Breast epithelium (tissue), 4 donors: ENCODE results near the gene PHC2. TPM values are rescaled to one million over a fixed set of nuclear protein-coding genes. Genes with fewer than 3 reads are reported as not detected.

Experiments used
- DNase-seq, 2 donors: peaks; one replicate each; pipeline ENCODE4 v3.0.0-alpha.2; 2019; ENCODE audit warnings: low spot score in 2 of 2
- H3K27ac ChIP-seq, 2 donors: fragments of 200-600 bp; sonication (generic) in 1 of 2; one replicate each; pipeline ENCODE4 v1.5.1; 2016 to 2019; ENCODE audit warnings: mild to moderate bottlenecking in 1 of 2
- H3K27me3 ChIP-seq, 2 donors: fragments of 200-600 bp; sonication (generic) in 1 of 2; one replicate each; pipeline versions ENCODE4 v1.5.1 to v1.6.0; 2017 to 2019; ENCODE audit warnings: control low read depth in 1 of 2, mild to moderate bottlenecking in 1 of 2
- H3K36me3 ChIP-seq: fragments of 200-600 bp; one replicate; pipeline ENCODE4 v1.5.1; 2019
- H3K4me1 ChIP-seq, 2 donors: fragments of 200-600 bp; sonication (generic); one replicate each; pipeline ENCODE4 v1.5.1; 2016 to 2019; ENCODE audit warnings: control low read depth in 1 of 2
- H3K4me3 ChIP-seq, 3 donors: fragments of 200-600 bp; sonication (generic); 1 replicate in 2 of 3; 2 replicates in 1 of 3; pipeline ENCODE4 v1.5.1; 2016 to 2019; ENCODE audit warnings: mild to moderate bottlenecking in 3 of 3, moderate library complexity in 2 of 3
- H3K9me3 ChIP-seq, 2 donors: fragments of 200-600 bp; sonication (generic) in 1 of 2; one replicate each; pipeline ENCODE4 v1.5.1; 2016 to 2019; ENCODE audit warnings: control low read depth in 1 of 2
- CTCF ChIP-seq, 3 donors: fragments of 450-650 bp; IDR thresholded peaks; one replicate each; pipeline ENCODE4 v1.5.1; 2016 to 2017; ENCODE audit warnings: antibody characterized with exemption in 3 of 3, mild to moderate bottlenecking in 3 of 3, moderate library complexity in 3 of 3
- POLR2A ChIP-seq: fragments of 450-650 bp; IDR thresholded peaks from one replicate; pipeline ENCODE4 v1.6.1; 2016; ENCODE audit warnings: antibody characterized with exemption, mild to moderate bottlenecking, moderate library complexity
- POLR2AphosphoS5 ChIP-seq, 3 donors: sonication (generic); formaldehyde crosslinking; IDR thresholded peaks; one replicate each; pipeline ENCODE4 v1.6.1; 2017; ENCODE audit warnings: antibody characterized with exemption in 3 of 3
- intact Hi-C: fragments of 100-400 bp; cut with DNase I; formaldehyde crosslinking; loops from one replicate; pipeline ENCODE4 v1.15.1; 2023; ENCODE audit warnings: low total_unique reads
- total RNA-seq, 3 donors: library from RNA; depleted of rRNA; stranded (reverse); fragments of >200 nt; gene quantifications; one replicate each; pipeline ENCODE4 v1.1.0, GENCODE V29; 2016

PHC2 gene
- total RNA-seq, 3 donors from 2014 or later = 103 to 214 (median 134) TPM

DNA sequence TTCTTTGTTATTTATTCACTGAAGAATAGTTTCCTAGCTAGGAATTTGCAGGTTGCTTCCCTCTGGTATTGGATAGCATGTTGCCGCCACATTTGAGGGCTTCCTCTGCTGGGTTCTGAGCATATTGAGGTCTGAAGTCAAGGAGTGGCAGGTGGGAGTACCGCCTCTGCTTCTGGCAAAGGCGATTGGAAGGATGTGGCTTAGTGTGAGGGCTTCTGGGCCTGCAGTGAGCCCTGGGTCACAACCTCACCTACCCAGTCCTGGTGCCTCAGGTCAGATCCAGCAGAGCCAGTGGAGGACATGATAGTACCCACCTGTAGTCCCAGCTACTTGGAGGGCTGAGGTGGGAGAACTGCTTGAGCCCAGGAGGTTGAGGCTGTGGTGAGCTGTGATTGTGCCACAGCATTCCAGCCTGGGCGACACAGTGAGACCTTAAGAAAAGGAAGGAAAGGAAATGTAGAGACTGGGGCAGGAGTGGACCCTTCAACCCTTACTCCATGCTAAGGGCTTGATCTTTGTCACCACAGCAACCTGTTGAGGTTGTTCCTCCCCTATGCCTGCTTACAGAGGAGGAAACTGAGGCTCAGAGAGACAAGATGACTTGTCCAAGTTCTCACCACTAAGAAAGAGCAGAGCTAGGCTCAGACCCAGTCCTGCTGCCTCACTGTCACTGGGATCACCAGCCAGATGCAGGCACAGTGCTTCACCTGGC, 132.8 kb downstream of the PHC2 start:
- no peaks in the 10 kb centered on the region for H3K9me3 ChIP-seq
- no peak overlapping the region for H3K4me3 ChIP-seq
- no peaks in the 10 kb centered on the region for H3K36me3 ChIP-seq
- peak overlapping the region in 1 of 2 donors; percentile 22 for H3K27ac ChIP-seq
- intact Hi-C loops = loop anchor here (5.0 kb wide), 1 partner anchor 69 kb away; no protein-coding TSS in a partner anchor
- peaks cover 0 to 10% of the 10 kb centered on the region in 2 donors for H3K4me1 ChIP-seq
- DNase-seq = no peak
- TF ChIP-seq POLR2AphosphoS5 (IDR thresholded peaks at IDR 0.05) = no peak
- TF ChIP-seq POLR2A = no peak
- TF ChIP-seq CTCF (IDR thresholded peaks at IDR 0.05) = no peak
- no peaks in the 10 kb centered on the region for H3K27me3 ChIP-seq

DNA sequence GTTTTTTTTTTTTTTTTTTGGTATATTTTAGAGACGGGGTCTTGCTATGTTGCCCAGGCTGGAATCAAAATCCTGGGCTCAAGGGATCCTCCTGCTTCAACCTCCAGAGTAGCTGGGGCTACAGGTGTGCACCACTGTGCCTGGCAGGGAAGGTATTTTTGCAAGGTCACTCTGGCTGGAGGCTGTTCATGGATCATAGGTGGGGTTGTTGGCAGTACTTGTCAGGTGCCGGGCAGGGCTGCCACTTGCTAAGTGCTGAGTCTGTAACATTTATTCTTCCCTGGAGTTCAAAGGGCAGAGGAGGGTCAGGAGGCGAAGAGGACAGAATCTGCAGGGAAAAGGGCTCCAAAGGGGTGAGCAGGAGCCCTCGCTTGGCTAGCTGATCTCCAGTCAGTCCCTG, 134.1 kb downstream of the PHC2 start:
- TF ChIP-seq POLR2A (no peak), CTCF (IDR thresholded peaks at IDR 0.05) (no peak), POLR2AphosphoS5 (IDR thresholded peaks at IDR 0.05) (no peak)
- intact Hi-C loops = loop anchor here (5.0 kb wide), 1 partner anchor 70 kb away; no protein-coding TSS in a partner anchor
- no peaks in the 10 kb centered on the region for H3K9me3 ChIP-seq
- H3K4me3 ChIP-seq = no peak overlapping the region
- no peak overlapping the region for H3K27ac ChIP-seq
- peaks cover 0 to 10% of the 10 kb centered on the region in 2 donors for H3K4me1 ChIP-seq
- no peak for DNase-seq
- no peaks in the 10 kb centered on the region for H3K27me3 ChIP-seq
- H3K36me3 ChIP-seq = no peaks in the 10 kb centered on the region

GRCh38 chr1:33296082-33296458, 134.8 kb downstream of the PHC2 start:
- H3K4me1 ChIP-seq = peaks cover 0 to 4% of the 10 kb centered on the region in 2 donors
- TF ChIP-seq POLR2AphosphoS5 (IDR thresholded peaks at IDR 0.05) (no peak), CTCF (IDR thresholded peaks at IDR 0.05) (no peak), POLR2A (no peak)
- no peaks in the 10 kb centered on the region for H3K9me3 ChIP-seq
- no peak overlapping the region for H3K4me3 ChIP-seq
- peak overlapping the region; percentile 62 to 67 for H3K27ac ChIP-seq
- H3K36me3 ChIP-seq = no peaks in the 10 kb centered on the region
- DNase-seq = no peak
- no peaks in the 10 kb centered on the region for H3K27me3 ChIP-seq
- intact Hi-C loops = loop anchor here (5.0 kb wide), 1 partner anchor 71 kb away; no protein-coding TSS in a partner anchor

DNA sequence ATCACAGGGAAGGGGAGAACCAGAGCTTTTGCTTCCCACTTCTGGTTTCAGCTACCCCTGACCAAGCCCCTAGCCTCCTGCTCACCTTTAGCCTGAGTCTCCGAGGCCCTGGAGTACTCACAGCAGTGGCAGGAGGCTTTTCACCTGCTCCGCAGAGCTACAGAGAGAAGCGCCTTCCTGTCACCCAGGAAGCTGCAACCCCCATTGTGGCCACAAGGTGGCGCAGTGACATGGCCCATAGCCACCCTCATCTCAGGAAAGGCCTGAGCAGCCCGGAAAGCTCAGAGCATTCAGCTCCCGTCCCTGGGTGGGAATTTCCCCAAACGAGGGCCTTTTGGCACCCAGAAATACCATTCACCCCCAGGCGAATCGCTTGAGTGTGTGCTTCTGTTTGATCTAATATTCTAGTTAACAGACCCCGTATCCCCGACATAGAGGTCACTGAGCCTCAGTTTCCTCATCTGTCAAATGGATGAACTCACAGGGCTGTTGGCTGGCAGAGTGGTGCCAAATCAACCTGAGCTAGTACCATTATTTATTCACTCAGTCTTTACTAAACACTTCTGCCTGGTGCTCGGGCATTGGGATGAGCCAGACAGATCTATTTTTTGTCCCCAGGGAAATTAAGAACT, 135.3 kb downstream of the PHC2 start:
- DNase-seq = peak; percentile 86 to 92
- intact Hi-C loops = loop anchor here (5.0 kb wide), 1 partner anchor 72 kb away; no protein-coding TSS in a partner anchor
- no peaks in the 10 kb centered on the region for H3K36me3 ChIP-seq
- H3K4me1 ChIP-seq = no peaks in the 10 kb centered on the region
- H3K4me3 ChIP-seq = no peak overlapping the region
- H3K27ac ChIP-seq = peak overlapping the region; percentile 62 to 67
- TF ChIP-seq POLR2A = no peak
- peak; percentile 98 to 99 (median 98) for TF ChIP-seq CTCF (IDR thresholded peaks at IDR 0.05)
- peak; percentile 42 to 67 (median 65) for TF ChIP-seq POLR2AphosphoS5 (IDR thresholded peaks at IDR 0.05)
- H3K9me3 ChIP-seq = no peaks in the 10 kb centered on the region
- H3K27me3 ChIP-seq = no peaks in the 10 kb centered on the region

GRCh38 chr1:33295023-33295422, 135.9 kb downstream of the PHC2 start:
- Histone ChIP-seq H3K27me3 (no peaks in the 10 kb centered on the region), H3K27ac (peak overlapping the region; percentile 62 to 67), H3K4me3 (no peak overlapping the region), H3K36me3 (no peaks in the 10 kb centered on the region), H3K4me1 (no peaks in the 10 kb centered on the region), H3K9me3 (no peaks in the 10 kb centered on the region)
- TF ChIP-seq POLR2AphosphoS5 (IDR thresholded peaks at IDR 0.05) (no peak), CTCF (IDR thresholded peaks at IDR 0.05) (no peak), POLR2A (no peak)
- intact Hi-C loops = loop anchor here (5.0 kb wide), 1 partner anchor 72 kb away; no protein-coding TSS in a partner anchor
- peak in 1 of 2 donors; percentile 51 for DNase-seq
